ENCODE measurements around the gene NTS.

Gene NTS

DNA sequence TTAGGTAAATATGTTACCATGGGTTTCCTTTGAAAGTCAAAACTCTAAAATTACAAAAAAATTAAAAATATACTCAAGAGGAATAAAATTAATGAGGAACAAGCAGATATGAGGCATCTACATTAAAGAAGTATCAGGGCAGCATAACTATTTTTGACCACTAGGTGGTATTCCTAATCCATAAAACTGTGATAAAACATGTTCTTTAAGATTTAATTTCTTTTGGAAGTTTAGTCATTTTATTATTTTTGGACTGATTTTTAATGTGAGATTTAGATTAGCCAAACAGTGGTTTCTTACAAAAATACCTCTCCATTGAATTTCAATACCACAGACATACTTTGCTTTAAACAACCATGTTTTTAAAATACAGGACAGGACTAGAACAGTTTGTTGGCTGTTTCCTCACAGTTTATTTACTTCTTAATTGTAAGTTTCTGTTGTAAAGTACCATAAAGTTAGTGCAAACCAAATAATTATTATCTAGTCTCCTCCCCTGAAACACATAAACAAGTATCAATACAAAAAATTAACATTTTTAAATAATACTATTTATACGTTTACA, 49.8 kb downstream of the NTS start:
- DNase-seq (ENCODE audit: low read depth in 3 of 3): no peak

DNA sequence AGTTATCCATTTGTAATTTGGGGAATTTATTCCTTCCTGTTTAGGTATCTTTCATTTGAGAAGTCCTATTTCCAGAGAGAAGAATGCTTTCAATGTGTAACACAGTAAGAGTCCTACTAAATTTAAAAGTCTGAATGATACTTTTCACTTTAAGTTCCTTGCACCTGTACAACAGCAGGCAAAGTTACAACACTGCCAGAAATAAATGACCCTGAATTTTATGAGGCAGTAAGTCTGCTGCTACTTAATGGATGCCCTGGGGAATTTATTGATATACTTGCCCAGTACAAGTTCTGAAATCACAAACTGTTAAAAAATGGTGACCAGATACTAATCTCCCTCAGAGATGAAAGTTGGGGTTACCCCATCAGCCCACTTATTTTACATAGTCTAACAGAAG, 53.1 kb downstream of the NTS start:
- DNase-seq (ENCODE audit: low read depth in 3 of 3): no peak
